GM12873 (cell line): ENCODE measurements around the gene AKT2.

ENCODE experiments used
- CTCF ChIP-seq: IDR thresholded peaks from 2 replicates; pipeline ENCODE4 v1.5.1; 2012; ENCODE audit warnings: low read depth, mild to moderate bottlenecking, moderate library complexity, low read length, control low read depth; ENCODE audit not compliant: insufficient read depth; ENCODE audit errors: missing control alignments

AKT2 gene

DNA sequence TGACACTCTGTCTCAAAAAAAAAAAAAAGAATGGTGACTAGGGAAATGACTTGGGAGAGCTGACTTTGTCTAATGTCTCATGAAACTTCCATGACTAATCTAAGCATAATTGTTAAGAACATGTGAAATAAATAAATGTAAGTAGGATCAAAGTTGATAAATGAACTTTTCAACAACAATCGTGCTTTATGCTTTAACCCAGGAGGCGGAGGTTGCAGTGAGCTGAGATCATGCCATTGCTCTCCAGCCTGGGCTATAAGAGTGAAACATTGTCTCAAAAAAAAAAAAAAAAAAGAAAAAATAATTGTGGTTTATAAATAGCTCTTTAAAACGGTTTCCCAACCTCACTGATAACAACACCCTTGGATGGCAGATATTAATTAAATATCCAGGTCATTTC lies 12.9 kb upstream of the AKT2 start:
- no peak for TF ChIP-seq CTCF

DNA sequence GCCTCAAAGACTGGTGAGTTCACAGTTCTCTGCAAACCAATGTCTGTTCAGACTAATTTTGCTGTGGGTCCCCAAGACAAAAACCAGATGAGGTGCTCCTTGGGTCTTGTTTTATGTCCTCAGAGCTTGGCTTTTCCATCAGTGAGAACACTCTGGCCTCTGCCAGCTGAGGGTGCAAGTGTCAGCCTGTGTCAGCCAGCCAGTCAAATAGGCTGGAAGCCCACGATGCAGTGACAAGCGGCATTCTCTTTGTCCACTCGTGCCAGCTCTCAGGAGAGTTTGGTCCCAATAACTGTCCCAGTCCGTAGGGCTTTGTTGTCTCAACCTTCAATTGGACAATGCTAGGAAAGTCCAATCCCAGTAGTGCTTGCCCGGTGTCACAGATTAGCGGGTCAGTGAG lies 9.4 kb upstream of the AKT2 start:
- TF ChIP-seq CTCF: no peak

DNA sequence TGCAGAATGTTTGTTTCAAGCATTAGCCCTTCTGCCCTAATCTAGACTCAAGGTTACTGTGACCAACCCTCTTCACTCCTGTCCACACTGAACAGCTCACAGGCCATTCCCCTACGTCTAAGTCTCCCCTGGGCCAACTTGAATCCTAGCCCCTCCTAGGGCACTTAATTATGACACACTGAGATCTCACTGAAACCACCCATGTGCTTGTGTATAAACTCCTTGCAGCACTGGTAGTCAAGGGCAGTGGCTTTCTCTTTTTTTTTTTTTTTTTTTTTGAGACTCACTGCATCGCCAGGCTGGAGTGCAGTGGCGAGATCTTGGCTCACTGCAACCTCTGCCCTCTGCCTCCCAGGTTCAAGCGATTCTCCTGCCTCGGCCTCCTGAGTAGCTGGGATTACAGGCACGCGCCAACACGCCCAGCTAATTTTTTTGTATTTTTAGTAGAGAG lies 1.9 kb upstream of the AKT2 start:
- no peak for TF ChIP-seq CTCF

- no peak for TF ChIP-seq CTCF
Observed at GRCh38 chr19:40286235-40286970, 1.3 kb upstream of the AKT2 start.

- no peak for TF ChIP-seq CTCF
Observed at GRCh38 chr19:40285353-40286234, 449 bp upstream of the AKT2 start.

DNA sequence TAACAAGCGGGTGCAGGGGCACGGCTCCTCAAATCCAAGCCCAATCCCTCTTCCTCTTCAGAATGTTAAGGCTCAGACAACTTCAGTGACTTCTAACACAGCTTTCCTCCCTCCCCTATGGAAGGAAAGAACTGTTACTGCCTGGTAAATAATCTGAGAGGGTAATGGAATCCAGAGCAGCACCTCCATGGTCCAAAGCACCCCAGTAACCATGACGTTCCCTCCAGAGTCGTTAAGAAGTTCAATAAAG lies 969 bp downstream of the AKT2 start:
- no peak for TF ChIP-seq CTCF

DNA sequence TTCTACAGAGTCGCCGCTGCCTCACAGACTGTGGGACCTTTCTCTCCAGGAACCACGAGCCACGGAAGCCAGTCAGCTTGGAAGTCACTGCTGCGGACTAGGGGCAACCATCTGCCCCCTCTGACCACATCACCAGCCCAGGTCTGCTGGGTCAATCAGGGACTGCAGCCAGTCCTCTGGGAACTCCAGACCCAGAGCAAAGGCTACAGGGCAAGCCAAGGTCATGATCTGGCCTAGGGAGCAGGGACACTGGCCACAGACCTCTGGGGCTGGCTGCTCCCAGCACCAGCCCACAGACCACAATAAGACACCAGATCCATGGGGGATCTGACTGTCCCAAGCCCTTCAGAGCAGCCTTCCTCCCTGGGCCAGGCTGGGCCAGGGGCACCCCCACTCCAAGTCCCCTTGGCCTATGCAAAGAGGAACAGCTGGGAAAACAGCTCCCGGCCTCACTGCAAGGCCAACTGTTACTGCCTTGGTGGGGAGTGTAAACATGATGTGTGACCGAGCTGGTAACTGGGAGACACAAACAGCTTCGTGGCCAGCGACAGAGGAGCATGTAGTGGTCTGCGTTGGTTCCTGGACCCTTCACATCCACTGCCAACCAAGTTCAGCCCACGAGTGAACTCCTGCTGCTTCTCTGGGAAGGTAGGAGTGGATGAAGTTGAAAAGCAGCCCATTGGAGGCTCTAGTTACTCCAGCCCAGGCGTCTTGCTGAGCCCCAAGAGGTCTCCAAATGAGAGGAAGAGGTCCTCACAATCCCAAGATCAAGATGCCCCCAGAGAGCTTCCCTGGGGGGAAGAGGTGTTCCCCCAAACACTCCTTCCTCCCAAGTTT lies 1.5 kb downstream of the AKT2 start:
- TF ChIP-seq CTCF: no peak
